ENCODE data around the gene ZCCHC2.
A peak's percentile ranks its signal among the peaks of the same experiment; 100 is the strongest.

The ZCCHC2 gene

DNA sequence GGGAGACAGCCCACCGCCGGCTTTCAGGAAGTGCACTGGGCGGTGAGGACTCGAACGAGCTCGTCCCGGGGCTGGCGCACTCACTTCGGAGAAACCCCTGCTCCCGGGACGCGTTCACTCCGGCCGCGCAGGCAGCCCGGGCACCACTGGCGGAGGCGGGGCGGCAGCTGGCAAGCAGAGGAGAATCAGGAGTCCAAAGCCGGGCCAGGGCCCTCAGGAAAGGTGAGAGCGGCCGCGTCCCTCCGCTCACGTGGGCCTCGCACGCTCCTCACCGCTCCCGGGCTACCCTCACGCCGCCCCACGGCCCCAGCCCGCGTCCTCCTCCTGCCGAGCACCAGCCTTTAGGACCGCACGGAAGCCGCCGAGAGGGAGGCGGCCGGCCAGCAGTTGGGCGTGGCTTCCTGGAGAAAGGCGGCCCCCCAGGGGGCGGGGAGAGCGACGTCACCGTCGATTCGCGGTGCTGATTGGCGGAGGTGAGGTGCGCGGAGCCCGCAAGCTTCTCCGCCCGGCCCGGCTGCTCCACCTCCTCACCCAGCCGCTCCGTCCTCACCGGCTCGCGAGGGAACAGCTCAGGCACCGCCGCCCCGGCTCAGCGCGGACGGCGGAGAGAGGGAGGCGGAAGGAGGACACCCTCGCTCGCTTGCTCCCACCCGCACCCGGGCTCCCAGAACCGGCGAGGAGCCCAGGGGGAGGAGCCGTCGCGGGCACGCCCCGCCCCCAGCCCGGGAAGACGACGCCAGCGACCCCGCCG is at the start of gene ZCCHC2:
Gene ZCCHC2 (plus strand): TSS at position 522 of the 751 bp plus-strand sequence. CDS start 400 bp downstream, outside the sequence.
- DNase-seq (ENCODE audit: low spot score) = peak; percentile 98
- TF ChIP-seq, protein P1, sequence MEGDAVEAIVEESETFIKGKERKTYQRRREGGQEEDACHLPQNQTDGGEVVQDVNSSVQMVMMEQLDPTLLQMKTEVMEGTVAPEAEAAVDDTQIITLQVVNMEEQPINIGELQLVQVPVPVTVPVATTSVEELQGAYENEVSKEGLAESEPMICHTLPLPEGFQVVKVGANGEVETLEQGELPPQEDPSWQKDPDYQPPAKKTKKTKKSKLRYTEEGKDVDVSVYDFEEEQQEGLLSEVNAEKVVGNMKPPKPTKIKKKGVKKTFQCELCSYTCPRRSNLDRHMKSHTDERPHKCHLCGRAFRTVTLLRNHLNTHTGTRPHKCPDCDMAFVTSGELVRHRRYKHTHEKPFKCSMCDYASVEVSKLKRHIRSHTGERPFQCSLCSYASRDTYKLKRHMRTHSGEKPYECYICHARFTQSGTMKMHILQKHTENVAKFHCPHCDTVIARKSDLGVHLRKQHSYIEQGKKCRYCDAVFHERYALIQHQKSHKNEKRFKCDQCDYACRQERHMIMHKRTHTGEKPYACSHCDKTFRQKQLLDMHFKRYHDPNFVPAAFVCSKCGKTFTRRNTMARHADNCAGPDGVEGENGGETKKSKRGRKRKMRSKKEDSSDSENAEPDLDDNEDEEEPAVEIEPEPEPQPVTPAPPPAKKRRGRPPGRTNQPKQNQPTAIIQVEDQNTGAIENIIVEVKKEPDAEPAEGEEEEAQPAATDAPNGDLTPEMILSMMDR (IDR thresholded peaks at IDR 0.05; ENCODE audit: extremely low read depth, missing control alignments) = no peak

DNA sequence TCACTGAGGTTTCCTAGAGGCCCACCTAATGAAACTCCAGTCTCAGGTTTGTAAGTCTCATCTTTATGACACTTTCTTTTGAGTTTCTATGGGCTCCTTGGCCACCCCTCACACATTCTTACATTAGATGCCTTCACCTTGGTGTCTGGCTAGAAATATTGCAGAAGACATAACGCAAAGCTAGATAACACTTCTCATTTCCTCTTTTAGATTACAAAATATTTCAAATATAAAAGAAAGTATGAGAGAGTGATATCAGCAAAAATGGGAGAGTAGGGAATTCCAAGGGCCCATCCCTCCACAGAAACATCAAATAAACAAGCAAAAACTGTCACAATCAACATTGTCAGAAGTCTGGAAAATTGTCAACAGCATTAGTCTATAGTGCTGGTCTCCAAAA is 43.3 kb upstream of the ZCCHC2 start:
- TF ChIP-seq, protein P1 (IDR thresholded peaks at IDR 0.05; ENCODE audit: extremely low read depth, missing control alignments) = no peak
- DNase-seq (ENCODE audit: low spot score) = no peak

DNA sequence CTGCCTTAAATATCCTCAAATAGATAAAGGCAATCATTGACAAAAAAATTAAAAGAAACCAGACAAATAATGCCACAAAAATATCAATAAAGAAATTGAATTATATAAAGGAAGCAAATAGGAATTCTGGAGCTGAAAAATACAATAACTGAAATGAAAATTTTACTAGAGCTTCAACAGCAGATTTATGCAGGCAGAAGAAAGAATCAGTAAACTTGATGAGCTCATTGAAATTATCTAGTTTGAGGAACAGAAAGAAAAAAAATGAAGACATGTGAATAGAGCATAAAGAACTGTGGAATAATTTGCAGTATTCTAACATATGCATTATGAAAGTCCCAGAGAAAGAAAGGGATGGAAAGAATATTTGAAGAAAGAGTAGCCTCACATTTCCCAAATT is 41.9 kb upstream of the ZCCHC2 start:
- TF ChIP-seq, protein P1 (IDR thresholded peaks at IDR 0.05; ENCODE audit: extremely low read depth, missing control alignments) = no peak
- DNase-seq (ENCODE audit: low spot score) = no peak

DNA sequence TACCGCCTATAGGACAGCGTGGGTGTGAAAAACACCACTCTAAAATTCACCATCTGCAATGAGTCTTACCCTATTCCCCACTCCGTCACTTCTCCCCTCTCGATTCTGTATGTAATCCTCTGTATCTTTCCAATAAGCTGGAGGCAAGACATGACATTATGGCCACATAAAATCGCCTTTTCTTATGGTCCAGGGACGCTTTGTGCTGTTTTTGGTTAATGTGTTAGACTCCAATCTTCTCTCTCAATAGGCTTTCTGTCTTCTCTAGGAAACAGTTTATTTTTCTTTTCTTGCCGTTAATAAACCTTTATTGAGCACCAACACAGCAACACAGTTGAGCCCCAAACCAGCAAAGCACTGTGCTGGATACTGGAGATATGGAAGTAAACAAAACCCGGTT is 37.9 kb upstream of the ZCCHC2 start:
- TF ChIP-seq, protein P1 (IDR thresholded peaks at IDR 0.05; ENCODE audit: extremely low read depth, missing control alignments) = no peak
- no peak for DNase-seq (ENCODE audit: low spot score)

DNA sequence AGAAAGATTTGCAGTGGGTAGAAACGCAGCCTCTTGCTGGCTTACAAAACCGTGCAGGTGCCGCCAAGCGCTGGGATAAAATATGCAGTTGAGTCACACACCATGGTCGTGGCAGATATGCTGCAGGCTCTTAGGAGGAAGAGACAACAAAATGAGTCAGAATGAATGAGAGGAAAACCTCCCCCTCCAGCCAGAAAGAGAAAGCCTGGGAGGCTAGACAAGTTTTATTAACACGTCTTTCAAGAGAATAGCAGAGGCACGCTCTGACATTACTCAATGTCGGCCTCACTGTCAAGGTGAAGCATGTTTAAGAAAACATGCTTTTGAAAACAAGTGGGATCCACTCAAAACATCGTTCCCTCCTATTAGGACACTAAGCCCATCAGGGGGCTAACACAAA is 37.1 kb upstream of the ZCCHC2 start:
- TF ChIP-seq, protein P1 (IDR thresholded peaks at IDR 0.05; ENCODE audit: extremely low read depth, missing control alignments) = no peak
- DNase-seq (ENCODE audit: low spot score) = no peak

DNA sequence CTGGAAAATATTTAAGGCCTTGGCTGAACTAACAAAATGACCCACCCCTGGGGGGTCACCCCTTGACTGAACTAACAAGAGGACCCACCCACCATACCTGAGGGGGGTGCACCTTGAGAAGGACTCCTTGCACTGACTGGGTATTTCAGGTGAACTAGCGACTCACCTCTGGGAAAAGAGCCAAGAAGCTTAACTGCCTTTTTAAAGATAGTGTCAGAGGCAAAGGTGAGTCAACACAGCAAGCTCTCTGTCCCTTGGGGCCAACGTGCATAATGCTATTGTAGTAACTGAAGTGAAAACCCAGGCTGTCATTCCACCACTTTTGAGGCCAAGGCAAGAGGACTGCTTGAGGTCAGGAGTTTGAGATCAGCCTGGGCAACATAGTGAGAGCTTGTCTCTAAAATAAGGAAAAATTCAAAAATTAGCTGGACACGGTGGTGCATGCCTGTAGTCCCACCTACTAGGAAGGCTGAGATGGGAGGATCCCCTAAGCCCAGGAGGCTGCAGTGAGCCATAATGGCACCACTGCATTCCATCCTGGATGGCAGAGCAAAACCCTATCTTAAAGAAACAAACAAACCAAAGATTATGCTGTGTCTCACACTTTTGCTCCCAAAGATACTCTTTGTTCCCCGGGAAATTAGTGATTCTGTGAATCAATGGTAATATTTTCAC is 36.4 kb upstream of the ZCCHC2 start:
- no peak for DNase-seq (ENCODE audit: low spot score)
- TF ChIP-seq, protein P1 (IDR thresholded peaks at IDR 0.05; ENCODE audit: extremely low read depth, missing control alignments) = no peak

DNA sequence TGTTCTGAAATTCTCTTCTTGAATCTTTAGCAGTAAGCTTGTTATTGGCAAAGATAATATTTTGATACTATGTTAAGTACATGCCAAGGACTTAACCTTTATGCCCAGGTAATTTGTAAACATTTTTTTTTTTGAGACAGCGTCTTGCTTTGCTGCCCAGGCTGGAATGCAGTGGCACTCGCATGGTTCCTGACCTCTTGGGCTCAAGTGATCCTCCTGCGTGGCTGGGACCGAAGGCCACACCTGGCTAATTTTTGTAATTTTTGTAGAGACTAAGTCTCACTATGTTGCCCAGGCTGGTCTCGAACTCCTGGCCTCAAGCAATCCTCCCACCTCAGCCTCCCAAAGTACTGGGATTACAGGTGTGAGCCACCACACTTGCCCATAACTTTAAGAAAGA is 35.7 kb upstream of the ZCCHC2 start:
- TF ChIP-seq, protein P1 (IDR thresholded peaks at IDR 0.05; ENCODE audit: extremely low read depth, missing control alignments) = no peak
- DNase-seq (ENCODE audit: low spot score) = no peak

Data from GM20000 (cell line).